ENCODE data around the gene FUBP3.

Gene FUBP3

GRCh38 chr9:130563797-130564196, 15.6 kb upstream of the FUBP3 start:
- Histone ChIP-seq H3K4me1 (ENCODE audit: low read length) (no peaks in the 10 kb centered on the region), H3K4me2 (ENCODE audit: low read depth, low read length) (no peak overlapping the region)

GRCh38 chr9:130565792-130566191, 13.6 kb upstream of the FUBP3 start:
- Histone ChIP-seq H2AFZ (ENCODE audit: low read length) (no peak overlapping the region), H3K79me2 (ENCODE audit: low read length) (no peaks in the 10 kb centered on the region), H3F3A (ENCODE audit: insufficient read depth, low read length) (no peaks in the 10 kb centered on the region), H4K20me1 (ENCODE audit: insufficient read depth, low read length) (no peaks in the 10 kb centered on the region), H3K27ac (ENCODE audit: low read length) (no peak overlapping the region), H3K36me3 (replicated peaks; ENCODE audit: insufficient read depth, low read length) (no peaks in the 10 kb centered on the region), H3K4me2 (ENCODE audit: low read depth, low read length) (no peak overlapping the region), H3K9ac (ENCODE audit: low read length) (no peak overlapping the region), H3K4me3 (ENCODE audit: low read length) (no peak overlapping the region), H3K9me2 (replicated peaks; ENCODE audit: insufficient read depth, low read length) (no peaks in the 10 kb centered on the region), H3K4me1 (ENCODE audit: low read length) (no peaks in the 10 kb centered on the region), H3K9me3 (replicated peaks; ENCODE audit: insufficient read depth, low read length) (no peaks in the 10 kb centered on the region), H3K27me3 (replicated peaks; ENCODE audit: insufficient read depth, low read length) (peaks cover 66% of the 10 kb centered on the region)
- TF ChIP-seq EZH2 (optimal IDR thresholded peaks at IDR 0.05; ENCODE audit: low read depth, low read length) = no peak
- no peak for TF ChIP-seq CTCF (IDR thresholded peaks at IDR 0.05; ENCODE audit: low read length)
- TF ChIP-seq EZH2phosphoT487 (IDR thresholded peaks at IDR 0.05; ENCODE audit: low read length) = no peak
- DNase-seq = no peak

More at GRCh38 chr9:130563797-130564196, 15.6 kb upstream of the FUBP3 start:
- Histone ChIP-seq H3K27ac (ENCODE audit: low read length) (no peak overlapping the region), H3K36me3 (replicated peaks; ENCODE audit: insufficient read depth, low read length) (no peaks in the 10 kb centered on the region), H3K27me3 (replicated peaks; ENCODE audit: insufficient read depth, low read length) (peaks cover 77% of the 10 kb centered on the region), H3K4me3 (ENCODE audit: low read length) (no peak overlapping the region), H3K9ac (ENCODE audit: low read length) (no peak overlapping the region), H3F3A (ENCODE audit: insufficient read depth, low read length) (no peaks in the 10 kb centered on the region), H3K9me3 (replicated peaks; ENCODE audit: insufficient read depth, low read length) (no peaks in the 10 kb centered on the region), H3K9me2 (replicated peaks; ENCODE audit: insufficient read depth, low read length) (no peaks in the 10 kb centered on the region), H4K20me1 (ENCODE audit: insufficient read depth, low read length) (no peaks in the 10 kb centered on the region), H3K79me2 (ENCODE audit: low read length) (no peaks in the 10 kb centered on the region), H2AFZ (ENCODE audit: low read length) (no peak overlapping the region)
- TF ChIP-seq EZH2 (optimal IDR thresholded peaks at IDR 0.05; ENCODE audit: low read depth, low read length) = no peak
- no peak for DNase-seq

GRCh38 chr9:130570208-130570607, 9.2 kb upstream of the FUBP3 start:
- Histone ChIP-seq H3K9me3 (replicated peaks; ENCODE audit: insufficient read depth, low read length) (no peaks in the 10 kb centered on the region), H3K4me1 (ENCODE audit: low read length) (no peaks in the 10 kb centered on the region), H3K27me3 (replicated peaks; ENCODE audit: insufficient read depth, low read length) (peaks cover 42% of the 10 kb centered on the region), H3K36me3 (replicated peaks; ENCODE audit: insufficient read depth, low read length) (no peaks in the 10 kb centered on the region), H3K9me2 (replicated peaks; ENCODE audit: insufficient read depth, low read length) (no peaks in the 10 kb centered on the region), H3K27ac (ENCODE audit: low read length) (no peak overlapping the region), H3F3A (ENCODE audit: insufficient read depth, low read length) (no peaks in the 10 kb centered on the region), H2AFZ (ENCODE audit: low read length) (no peak overlapping the region), H3K9ac (ENCODE audit: low read length) (no peak overlapping the region), H3K4me2 (ENCODE audit: low read depth, low read length) (no peak overlapping the region), H4K20me1 (ENCODE audit: insufficient read depth, low read length) (no peaks in the 10 kb centered on the region), H3K79me2 (ENCODE audit: low read length) (no peaks in the 10 kb centered on the region), H3K4me3 (ENCODE audit: low read length) (no peak overlapping the region)
- DNase-seq = no peak
- TF ChIP-seq CTCF (IDR thresholded peaks at IDR 0.05; ENCODE audit: low read length) (no peak), EZH2 (optimal IDR thresholded peaks at IDR 0.05; ENCODE audit: low read depth, low read length) (no peak), EZH2phosphoT487 (IDR thresholded peaks at IDR 0.05; ENCODE audit: low read length) (no peak)

GRCh38 chr9:130575514-130575913, 3.9 kb upstream of the FUBP3 start:
- no peak overlapping the region for H2AFZ ChIP-seq (ENCODE audit: low read length)

More at GRCh38 chr9:130575514-130575913, 3.9 kb upstream of the FUBP3 start:
- no peak overlapping the region for H3K4me3 ChIP-seq (ENCODE audit: low read length)
- no peak overlapping the region for H3K4me2 ChIP-seq (ENCODE audit: low read depth, low read length)
- peaks cover 3% of the 10 kb centered on the region; the same call in 1 of the 2 replicates for H3K4me1 ChIP-seq (ENCODE audit: low read length)
- no peaks in the 10 kb centered on the region for H4K20me1 ChIP-seq (ENCODE audit: insufficient read depth, low read length)
- H3F3A ChIP-seq (ENCODE audit: insufficient read depth, low read length) = no peaks in the 10 kb centered on the region
- no peak for DNase-seq
- peaks cover 16% of the 10 kb centered on the region for H3K79me2 ChIP-seq (ENCODE audit: low read length)
- no peak overlapping the region for H3K27ac ChIP-seq (ENCODE audit: low read length)
- peaks cover 30% of the 10 kb centered on the region for H3K27me3 ChIP-seq (replicated peaks; ENCODE audit: insufficient read depth, low read length)
- TF ChIP-seq EZH2phosphoT487 (IDR thresholded peaks at IDR 0.05; ENCODE audit: low read length) = no peak
- TF ChIP-seq CTCF (IDR thresholded peaks at IDR 0.05; ENCODE audit: low read length) = no peak
- no peak for TF ChIP-seq EZH2 (optimal IDR thresholded peaks at IDR 0.05; ENCODE audit: low read depth, low read length)
- H3K36me3 ChIP-seq (replicated peaks; ENCODE audit: insufficient read depth, low read length) = no peaks in the 10 kb centered on the region
- H3K9me2 ChIP-seq (replicated peaks; ENCODE audit: insufficient read depth, low read length) = no peaks in the 10 kb centered on the region
- no peaks in the 10 kb centered on the region for H3K9me3 ChIP-seq (replicated peaks; ENCODE audit: insufficient read depth, low read length)
- no peak overlapping the region for H3K9ac ChIP-seq (ENCODE audit: low read length)

Measured in MM.1S (cell line).